ENCODE results near the gene JAK1.

Gene JAK1

GRCh38 chr1:64887689-64888217 is 78.6 kb downstream of the JAK1 start:
- DNase-seq, result no peak

- no peak for DNase-seq
These were observed 79.5 kb downstream of the JAK1 start for GRCh38 chr1:64886877-64887276.

GRCh38 chr1:64885648-64886047 is 80.7 kb downstream of the JAK1 start:
- DNase-seq, result no peak

GRCh38 chr1:64884261-64885040 is 81.9 kb downstream of the JAK1 start:
- DNase-seq, result no peak

- DNase-seq, result no peak
These were observed 83.6 kb downstream of the JAK1 start for GRCh38 chr1:64882574-64883255.

GRCh38 chr1:64881281-64881680 is 85.1 kb downstream of the JAK1 start:
- DNase-seq, result no peak

GRCh38 chr1:64880449-64880848 is 85.9 kb downstream of the JAK1 start:
- no peak for DNase-seq

GRCh38 chr1:64878931-64879611 is 87.3 kb downstream of the JAK1 start:
- no peak for DNase-seq

- no peak for DNase-seq
These were observed 88.3 kb downstream of the JAK1 start for GRCh38 chr1:64878090-64878489.

GRCh38 chr1:64877598-64877997 is 88.8 kb downstream of the JAK1 start:
- no peak for DNase-seq

- DNase-seq, result peak; percentile 17
These were observed 89.2 kb downstream of the JAK1 start for GRCh38 chr1:64877151-64877550.

- no peak for DNase-seq
These were observed 90.7 kb downstream of the JAK1 start for GRCh38 chr1:64875606-64876005.

- no peak for DNase-seq
These were observed 91.2 kb downstream of the JAK1 start for GRCh38 chr1:64875101-64875500.

- DNase-seq, result no peak
These were observed 91.7 kb downstream of the JAK1 start for GRCh38 chr1:64874666-64875065.

- no peak for DNase-seq
These were observed 92.8 kb downstream of the JAK1 start for GRCh38 chr1:64873576-64873975.

GRCh38 chr1:64872067-64872466 is 94.3 kb downstream of the JAK1 start:
- DNase-seq, result no peak

GRCh38 chr1:64871256-64871655 is 95.1 kb downstream of the JAK1 start:
- DNase-seq, result no peak

- no peak for DNase-seq
These were observed 99.1 kb downstream of the JAK1 start for GRCh38 chr1:64867266-64867665.

GRCh38 chr1:64866689-64867088 is 99.7 kb downstream of the JAK1 start:
- DNase-seq, result no peak

GRCh38 chr1:64865105-64865757 is 101.1 kb downstream of the JAK1 start:
- no peak for DNase-seq

- DNase-seq, result no peak
These were observed 102.1 kb downstream of the JAK1 start for GRCh38 chr1:64864018-64864940.

GRCh38 chr1:64861611-64862010 is 104.7 kb downstream of the JAK1 start:
- DNase-seq, result no peak
